OCI-LY7 (cell line): ENCODE measurements around the gene MICALL2.

Experiments used
- CTCF ChIP-seq: fragments of 200-600 bp; sonication (generic); conservative IDR thresholded peaks from 2 replicates; pipeline ENCODE4 v1.5.1; 2014; ENCODE audit warnings: mild to moderate bottlenecking, antibody characterized with exemption, low read length, moderate library complexity, mixed read lengths
- EZH2phosphoT487 ChIP-seq: fragments of 200-600 bp; sonication (generic); IDR thresholded peaks from 2 replicates; pipeline ENCODE4 v1.6.1; 2018; ENCODE audit warnings: low read depth, borderline replicate concordance, mild to moderate bottlenecking, mixed run types, antibody characterized with exemption, low read length, moderate library complexity, mixed read lengths

- no peak for TF ChIP-seq CTCF
- TF ChIP-seq EZH2phosphoT487: no peak
Measured at GRCh38 chr7:1421020-1421790, 38.1 kb downstream of the MICALL2 start.
